HL-60 (cell line): Measurements from ENCODE around the gene LMAN1.

Experiments
- DNase-seq, 2 experiments: peaks; one replicate each; pipeline ENCODE4 v3.0.0-alpha.2; 2010 to 2020; ENCODE audit warnings: low read depth in 1 of 2, low spot score in 1 of 2
- H3K27ac ChIP-seq: fragments of 250-450 bp; sonication (Bioruptor Pico); replicated peaks from 2 replicates; pipeline ENCODE4 v1.5.1; 2020; ENCODE audit warnings: mild to moderate bottlenecking, moderate library complexity
- H3K27me3 ChIP-seq: fragments of 250-450 bp; sonication (Bioruptor Pico); 2 replicates; pipeline ENCODE4 v1.5.1; 2021; ENCODE audit warnings: mild to moderate bottlenecking, moderate library complexity; ENCODE audit not compliant: insufficient read depth, poor library complexity, severe bottlenecking
- H3K4me3 ChIP-seq: replicated peaks from 2 replicates; pipeline ENCODE4 v1.5.1; 2011; ENCODE audit warnings: mild to moderate bottlenecking, control low read depth, low read length; ENCODE audit not compliant: insufficient read depth
- CTCF ChIP-seq: IDR thresholded peaks from one replicate; pipeline ENCODE4 v1.5.1; 2011; ENCODE audit warnings: low read length, control low read depth, inconsistent platforms; ENCODE audit not compliant: insufficient read depth
- GABPA ChIP-seq: IDR thresholded peaks from 2 replicates; pipeline ENCODE4 v1.6.1; 2012; ENCODE audit warnings: low read depth
- POLR2AphosphoS5 ChIP-seq: IDR thresholded peaks from 2 replicates; pipeline ENCODE4 v1.6.1; 2012; ENCODE audit warnings: low read depth
- SPI1 ChIP-seq: IDR thresholded peaks from 2 replicates; pipeline ENCODE4 v1.6.1; 2012; ENCODE audit warnings: low read depth, mild to moderate bottlenecking, borderline replicate concordance
- TF ChIP-seq, protein P1 (sequence below): IDR thresholded peaks from 2 replicates; pipeline ENCODE4 v1.6.1; 2012; ENCODE audit warnings: low read depth; ENCODE audit not compliant: insufficient replicate concordance

The LMAN1 gene

DNA sequence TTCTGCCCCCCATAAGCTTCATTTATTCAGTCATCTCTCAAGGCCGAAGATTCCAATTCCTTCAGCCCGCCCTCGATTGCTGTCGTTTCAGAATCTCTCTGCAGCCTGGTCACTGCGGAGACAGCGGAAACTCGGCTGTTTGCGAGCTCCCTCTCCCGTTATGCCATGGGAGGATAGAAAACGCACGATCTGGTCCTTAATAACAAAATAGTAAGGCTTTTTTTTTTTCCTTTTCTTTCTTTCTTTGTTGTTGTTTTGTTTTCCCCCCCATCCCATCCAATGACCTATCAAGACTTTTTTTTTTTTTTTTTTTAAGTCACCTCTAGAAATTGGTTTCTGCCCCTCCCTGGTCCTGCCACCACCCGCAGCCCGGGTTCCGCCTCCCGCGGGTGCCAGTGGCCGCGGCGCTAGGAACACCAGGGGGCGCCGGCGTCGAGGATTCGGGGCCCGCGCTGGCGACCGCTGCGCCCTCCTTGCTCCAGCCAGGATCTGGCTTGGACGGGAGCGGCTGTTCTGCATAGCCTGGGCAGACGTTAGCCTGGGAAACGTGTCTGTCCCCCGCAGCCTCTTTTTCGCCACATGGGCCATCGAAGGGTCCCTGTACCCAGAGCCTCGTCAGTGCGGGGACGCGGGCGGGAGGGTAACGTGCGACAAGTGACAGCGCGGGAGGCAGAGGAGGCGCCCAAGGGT lies 50.7 kb downstream of the LMAN1 start:
- H3K27me3 ChIP-seq: peaks cover 16% of the 10 kb centered on the region
- peak; percentile 33 to 74 for DNase-seq
- H3K4me3 ChIP-seq: peak overlapping the region; percentile 35
- H3K27ac ChIP-seq: no peak overlapping the region
- TF ChIP-seq POLR2AphosphoS5 (no peak), CTCF (peak; percentile 29)
- TF ChIP-seq, protein P1, sequence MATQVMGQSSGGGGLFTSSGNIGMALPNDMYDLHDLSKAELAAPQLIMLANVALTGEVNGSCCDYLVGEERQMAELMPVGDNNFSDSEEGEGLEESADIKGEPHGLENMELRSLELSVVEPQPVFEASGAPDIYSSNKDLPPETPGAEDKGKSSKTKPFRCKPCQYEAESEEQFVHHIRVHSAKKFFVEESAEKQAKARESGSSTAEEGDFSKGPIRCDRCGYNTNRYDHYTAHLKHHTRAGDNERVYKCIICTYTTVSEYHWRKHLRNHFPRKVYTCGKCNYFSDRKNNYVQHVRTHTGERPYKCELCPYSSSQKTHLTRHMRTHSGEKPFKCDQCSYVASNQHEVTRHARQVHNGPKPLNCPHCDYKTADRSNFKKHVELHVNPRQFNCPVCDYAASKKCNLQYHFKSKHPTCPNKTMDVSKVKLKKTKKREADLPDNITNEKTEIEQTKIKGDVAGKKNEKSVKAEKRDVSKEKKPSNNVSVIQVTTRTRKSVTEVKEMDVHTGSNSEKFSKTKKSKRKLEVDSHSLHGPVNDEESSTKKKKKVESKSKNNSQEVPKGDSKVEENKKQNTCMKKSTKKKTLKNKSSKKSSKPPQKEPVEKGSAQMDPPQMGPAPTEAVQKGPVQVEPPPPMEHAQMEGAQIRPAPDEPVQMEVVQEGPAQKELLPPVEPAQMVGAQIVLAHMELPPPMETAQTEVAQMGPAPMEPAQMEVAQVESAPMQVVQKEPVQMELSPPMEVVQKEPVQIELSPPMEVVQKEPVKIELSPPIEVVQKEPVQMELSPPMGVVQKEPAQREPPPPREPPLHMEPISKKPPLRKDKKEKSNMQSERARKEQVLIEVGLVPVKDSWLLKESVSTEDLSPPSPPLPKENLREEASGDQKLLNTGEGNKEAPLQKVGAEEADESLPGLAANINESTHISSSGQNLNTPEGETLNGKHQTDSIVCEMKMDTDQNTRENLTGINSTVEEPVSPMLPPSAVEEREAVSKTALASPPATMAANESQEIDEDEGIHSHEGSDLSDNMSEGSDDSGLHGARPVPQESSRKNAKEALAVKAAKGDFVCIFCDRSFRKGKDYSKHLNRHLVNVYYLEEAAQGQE: no peak

GRCh38 chr18:59306640-59307039 lies 52.4 kb downstream of the LMAN1 start:
- Histone ChIP-seq H3K27me3 (peaks cover 18% of the 10 kb centered on the region), H3K27ac (no peak overlapping the region), H3K4me3 (no peak overlapping the region)
- no peak for DNase-seq
- TF ChIP-seq SPI1: no peak
- no peak for TF ChIP-seq POLR2AphosphoS5
- TF ChIP-seq, protein P1: no peak
- no peak for TF ChIP-seq GABPA
- TF ChIP-seq CTCF: no peak

GRCh38 chr18:59305295-59305694 lies 53.8 kb downstream of the LMAN1 start:
- no peak for DNase-seq

More at GRCh38 chr18:59305295-59305694, 53.8 kb downstream of the LMAN1 start:
- Histone ChIP-seq H3K4me3 (no peak overlapping the region), H3K27me3 (peaks cover 18% of the 10 kb centered on the region), H3K27ac (no peak overlapping the region)
- TF ChIP-seq, protein P1: no peak
- TF ChIP-seq GABPA: no peak
